ENCODE results near the gene RGS6.

DNA sequence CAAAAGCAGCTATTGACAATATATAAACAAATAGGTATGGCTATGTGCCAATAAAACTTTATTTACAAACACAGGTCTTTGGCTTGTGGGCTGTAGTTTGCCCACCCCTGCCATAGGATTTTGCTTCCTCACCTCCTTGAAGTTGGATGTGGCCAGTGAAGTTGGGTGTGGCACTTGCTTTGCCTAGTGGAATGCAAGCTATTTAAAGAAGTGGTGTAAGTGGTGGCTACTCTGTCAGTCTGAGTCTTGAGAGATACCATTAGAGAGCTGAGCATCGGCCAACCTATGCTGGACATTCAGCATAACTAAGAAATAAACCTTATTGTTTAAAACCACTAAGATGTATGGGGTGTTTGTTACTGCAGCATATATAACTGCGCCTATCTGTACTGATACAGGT lies 321.3 kb downstream of the RGS6 start:
- TF ChIP-seq, protein P1, sequence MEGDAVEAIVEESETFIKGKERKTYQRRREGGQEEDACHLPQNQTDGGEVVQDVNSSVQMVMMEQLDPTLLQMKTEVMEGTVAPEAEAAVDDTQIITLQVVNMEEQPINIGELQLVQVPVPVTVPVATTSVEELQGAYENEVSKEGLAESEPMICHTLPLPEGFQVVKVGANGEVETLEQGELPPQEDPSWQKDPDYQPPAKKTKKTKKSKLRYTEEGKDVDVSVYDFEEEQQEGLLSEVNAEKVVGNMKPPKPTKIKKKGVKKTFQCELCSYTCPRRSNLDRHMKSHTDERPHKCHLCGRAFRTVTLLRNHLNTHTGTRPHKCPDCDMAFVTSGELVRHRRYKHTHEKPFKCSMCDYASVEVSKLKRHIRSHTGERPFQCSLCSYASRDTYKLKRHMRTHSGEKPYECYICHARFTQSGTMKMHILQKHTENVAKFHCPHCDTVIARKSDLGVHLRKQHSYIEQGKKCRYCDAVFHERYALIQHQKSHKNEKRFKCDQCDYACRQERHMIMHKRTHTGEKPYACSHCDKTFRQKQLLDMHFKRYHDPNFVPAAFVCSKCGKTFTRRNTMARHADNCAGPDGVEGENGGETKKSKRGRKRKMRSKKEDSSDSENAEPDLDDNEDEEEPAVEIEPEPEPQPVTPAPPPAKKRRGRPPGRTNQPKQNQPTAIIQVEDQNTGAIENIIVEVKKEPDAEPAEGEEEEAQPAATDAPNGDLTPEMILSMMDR (conservative IDR thresholded peaks at IDR 0.05; ENCODE audit: low read depth, low read length): no peak
- TF ChIP-seq EZH2 (IDR thresholded peaks at IDR 0.05; ENCODE audit: low read length, unreplicated experiment): no peak
- no peak for TF ChIP-seq EZH2phosphoT487 (IDR thresholded peaks at IDR 0.05; ENCODE audit: borderline replicate concordance, low read length)
